ENCODE results near the gene OR5K1.

The OR5K1 gene

DNA sequence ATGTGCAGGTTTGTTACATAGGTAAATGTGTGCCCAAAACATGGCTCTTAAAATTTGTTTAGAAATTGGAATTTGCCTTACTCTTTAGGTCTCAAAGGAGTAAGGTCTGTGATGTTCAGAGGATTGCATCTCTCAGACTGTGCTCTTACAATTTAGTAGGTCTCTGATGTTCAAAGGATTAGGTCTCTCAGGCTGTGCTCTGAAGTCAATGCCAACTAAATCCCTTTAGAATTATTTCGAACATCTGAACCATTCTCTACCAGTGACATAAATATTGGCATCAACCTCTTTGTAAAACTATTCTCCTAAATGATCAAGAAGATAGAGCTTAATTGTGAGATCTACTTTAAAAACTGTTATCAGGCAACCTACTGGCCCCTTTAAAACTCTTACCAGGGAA is at the start of gene OR5K1:
OR5K1 (plus strand) TSS at position 301 of the 400 bp plus-strand sequence. CDS start 6,376 bp downstream, outside the sequence.
- H3K9me3 ChIP-seq (ENCODE audit: control insufficient read depth in 2 of 2, low read length in 2 of 2) = peaks cover 0 to 3% of the 10 kb centered on the region in 2 donors
- no peaks in the 10 kb centered on the region for H3K36me3 ChIP-seq (ENCODE audit: control insufficient read depth in 2 of 2, insufficient read depth in 2 of 2, low read length in 2 of 2)
- H3K9ac ChIP-seq (ENCODE audit: low read depth in 1 of 2, low read length in 2 of 2) = no peak within 1 kb of the TSS
- no peak within 1 kb of the TSS for H3K4me3 ChIP-seq (ENCODE audit: low read length in 2 of 2)
- H3K4me1 ChIP-seq (ENCODE audit: control insufficient read depth in 2 of 2, insufficient read depth in 2 of 2, low read length in 2 of 2) = no peaks in the 10 kb centered on the region
- H3K27ac ChIP-seq (ENCODE audit: low read depth in 2 of 2, low read length in 2 of 2) = no peak within 1 kb of the TSS
- H3K27me3 ChIP-seq (ENCODE audit: control insufficient read depth in 2 of 2, insufficient read depth in 2 of 2, low read length in 2 of 2) = no peaks in the 10 kb centered on the region

DNA sequence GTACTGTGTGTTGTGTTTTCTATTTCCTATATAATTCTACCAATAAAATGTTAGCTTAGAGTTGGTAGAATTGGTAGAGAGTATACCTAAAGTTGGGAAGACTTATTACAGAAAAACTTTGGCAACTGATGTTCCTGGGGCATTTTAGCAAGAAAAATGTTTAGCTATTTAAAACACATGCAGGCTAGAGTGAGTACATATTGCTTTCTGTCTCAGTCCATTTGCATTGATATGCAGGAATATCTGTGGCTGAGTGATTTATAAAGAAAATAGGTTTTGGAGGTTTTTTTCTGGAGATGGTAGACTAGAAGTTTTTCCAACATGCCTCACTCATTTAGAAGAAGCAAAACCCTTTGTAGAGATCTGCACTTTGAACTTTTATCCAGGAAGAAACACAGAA is 30.4 kb upstream of the OR5K1 start:
- H3K9me3 ChIP-seq (ENCODE audit: control insufficient read depth in 2 of 2, low read length in 2 of 2) = peaks cover 4 to 9% of the 10 kb centered on the region in 2 donors
- no peaks in the 10 kb centered on the region for H3K27me3 ChIP-seq (ENCODE audit: control insufficient read depth in 2 of 2, insufficient read depth in 2 of 2, low read length in 2 of 2)
- H3K9ac ChIP-seq (ENCODE audit: low read depth in 1 of 2, low read length in 2 of 2) = no peak overlapping the region
- no peaks in the 10 kb centered on the region for H3K36me3 ChIP-seq (ENCODE audit: control insufficient read depth in 2 of 2, insufficient read depth in 2 of 2, low read length in 2 of 2)
- H3K4me3 ChIP-seq (ENCODE audit: low read length in 2 of 2) = no peak overlapping the region
- H3K4me1 ChIP-seq (ENCODE audit: control insufficient read depth in 2 of 2, insufficient read depth in 2 of 2, low read length in 2 of 2) = no peaks in the 10 kb centered on the region
- H3K27ac ChIP-seq (ENCODE audit: low read depth in 2 of 2, low read length in 2 of 2) = no peak overlapping the region

- Histone ChIP-seq H3K4me3 (ENCODE audit: low read length in 2 of 2) (no peak overlapping the region), H3K9me3 (ENCODE audit: control insufficient read depth in 2 of 2, low read length in 2 of 2) (peaks cover 4 to 6% of the 10 kb centered on the region in 2 donors), H3K4me1 (ENCODE audit: control insufficient read depth in 2 of 2, insufficient read depth in 2 of 2, low read length in 2 of 2) (no peaks in the 10 kb centered on the region), H3K27me3 (ENCODE audit: control insufficient read depth in 2 of 2, insufficient read depth in 2 of 2, low read length in 2 of 2) (no peaks in the 10 kb centered on the region), H3K9ac (ENCODE audit: low read depth in 1 of 2, low read length in 2 of 2) (no peak overlapping the region), H3K36me3 (ENCODE audit: control insufficient read depth in 2 of 2, insufficient read depth in 2 of 2, low read length in 2 of 2) (no peaks in the 10 kb centered on the region), H3K27ac (ENCODE audit: low read depth in 2 of 2, low read length in 2 of 2) (no peak overlapping the region)
These were observed 29.2 kb upstream of the OR5K1 start for GRCh38 chr3:98433764-98434163.

DNA sequence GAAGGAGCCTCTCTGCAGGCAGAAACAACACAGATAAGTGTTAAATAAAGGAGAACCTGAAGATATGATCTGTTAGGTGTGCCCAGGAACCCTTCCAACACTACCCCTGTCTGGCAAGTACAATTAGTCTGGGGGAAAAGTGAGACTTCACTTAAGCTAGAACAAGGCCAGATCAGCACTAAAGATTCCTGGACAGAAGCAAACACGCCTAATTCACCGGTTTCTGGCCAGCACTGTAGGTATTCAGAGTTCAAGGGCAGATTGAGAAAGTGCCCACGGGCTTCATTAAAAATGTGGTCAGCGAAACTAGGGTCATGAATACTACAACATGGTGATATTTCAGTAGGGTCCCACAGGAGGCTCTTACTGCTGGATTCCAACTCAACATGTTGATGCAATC is 28.6 kb upstream of the OR5K1 start:
- Histone ChIP-seq H3K9ac (ENCODE audit: low read depth in 1 of 2, low read length in 2 of 2) (no peak overlapping the region), H3K27me3 (ENCODE audit: control insufficient read depth in 2 of 2, insufficient read depth in 2 of 2, low read length in 2 of 2) (no peaks in the 10 kb centered on the region), H3K36me3 (ENCODE audit: control insufficient read depth in 2 of 2, insufficient read depth in 2 of 2, low read length in 2 of 2) (no peaks in the 10 kb centered on the region), H3K27ac (ENCODE audit: low read depth in 2 of 2, low read length in 2 of 2) (no peak overlapping the region), H3K4me3 (ENCODE audit: low read length in 2 of 2) (no peak overlapping the region), H3K4me1 (ENCODE audit: control insufficient read depth in 2 of 2, insufficient read depth in 2 of 2, low read length in 2 of 2) (no peaks in the 10 kb centered on the region), H3K9me3 (ENCODE audit: control insufficient read depth in 2 of 2, low read length in 2 of 2) (peaks cover 2 to 4% of the 10 kb centered on the region in 2 donors)

DNA sequence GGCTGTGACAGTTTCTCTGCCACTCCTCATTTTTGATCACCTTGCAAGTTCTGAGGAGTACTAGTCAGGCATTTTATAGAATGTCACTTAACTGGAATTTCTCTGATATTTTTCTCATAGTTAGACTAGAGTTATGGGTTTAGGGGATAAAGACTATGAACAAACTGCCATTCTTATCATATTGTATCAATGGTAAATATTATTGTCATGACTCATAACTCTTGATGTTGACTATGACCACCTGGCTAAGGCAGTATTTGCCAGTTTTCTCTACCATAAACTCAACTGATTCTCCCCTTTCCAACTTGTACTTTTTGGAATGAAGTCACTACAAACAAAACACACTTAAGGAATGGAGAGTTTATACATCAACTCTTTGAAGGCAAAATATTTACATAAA is 22.7 kb upstream of the OR5K1 start:
- Histone ChIP-seq H3K9ac (ENCODE audit: low read depth in 1 of 2, low read length in 2 of 2) (no peak overlapping the region), H3K9me3 (ENCODE audit: control insufficient read depth in 2 of 2, low read length in 2 of 2) (no peaks in the 10 kb centered on the region), H3K36me3 (ENCODE audit: control insufficient read depth in 2 of 2, insufficient read depth in 2 of 2, low read length in 2 of 2) (no peaks in the 10 kb centered on the region), H3K27me3 (ENCODE audit: control insufficient read depth in 2 of 2, insufficient read depth in 2 of 2, low read length in 2 of 2) (no peaks in the 10 kb centered on the region), H3K4me3 (ENCODE audit: low read length in 2 of 2) (no peak overlapping the region), H3K27ac (ENCODE audit: low read depth in 2 of 2, low read length in 2 of 2) (no peak overlapping the region), H3K4me1 (ENCODE audit: control insufficient read depth in 2 of 2, insufficient read depth in 2 of 2, low read length in 2 of 2) (peaks cover 0 to 4% of the 10 kb centered on the region in 2 donors)

GRCh38 chr3:98445949-98446406 is 17.0 kb upstream of the OR5K1 start:
- Histone ChIP-seq H3K27ac (ENCODE audit: low read depth in 2 of 2, low read length in 2 of 2) (no peak overlapping the region), H3K27me3 (ENCODE audit: control insufficient read depth in 2 of 2, insufficient read depth in 2 of 2, low read length in 2 of 2) (no peaks in the 10 kb centered on the region), H3K4me1 (ENCODE audit: control insufficient read depth in 2 of 2, insufficient read depth in 2 of 2, low read length in 2 of 2) (no peaks in the 10 kb centered on the region), H3K9me3 (ENCODE audit: control insufficient read depth in 2 of 2, low read length in 2 of 2) (no peaks in the 10 kb centered on the region), H3K36me3 (ENCODE audit: control insufficient read depth in 2 of 2, insufficient read depth in 2 of 2, low read length in 2 of 2) (no peaks in the 10 kb centered on the region), H3K4me3 (ENCODE audit: low read length in 2 of 2) (no peak overlapping the region), H3K9ac (ENCODE audit: low read depth in 1 of 2, low read length in 2 of 2) (no peak overlapping the region)

DNA sequence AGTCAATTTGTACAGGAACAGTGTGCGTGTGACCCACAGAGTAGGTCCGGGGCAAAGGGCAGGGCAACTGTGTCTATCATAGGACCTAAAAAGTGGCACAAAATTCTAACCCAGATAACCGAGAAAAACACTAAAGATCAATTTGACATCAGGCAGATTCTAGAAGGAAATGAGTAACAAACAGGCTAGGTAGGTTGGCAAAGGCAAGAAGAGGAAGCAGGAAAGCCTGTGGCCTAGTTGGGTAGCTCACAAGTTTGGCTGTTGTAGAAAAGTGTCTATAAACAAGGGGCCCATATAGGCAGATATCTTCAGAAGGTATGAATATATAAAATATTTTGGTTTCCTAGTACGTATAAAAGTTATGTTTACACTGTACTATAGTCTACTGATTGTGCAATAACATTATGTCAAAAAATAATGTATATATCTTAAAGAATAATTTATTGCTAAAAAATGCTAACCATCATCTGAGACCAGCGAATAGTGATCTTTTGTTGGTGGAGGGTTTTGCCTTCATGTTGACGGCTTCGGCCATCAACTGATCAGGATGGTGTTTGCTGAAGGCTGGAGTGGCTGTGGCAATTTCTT is 13.3 kb upstream of the OR5K1 start:
- Histone ChIP-seq H3K4me3 (ENCODE audit: low read length in 2 of 2) (no peak overlapping the region), H3K4me1 (ENCODE audit: control insufficient read depth in 2 of 2, insufficient read depth in 2 of 2, low read length in 2 of 2) (no peaks in the 10 kb centered on the region), H3K9ac (ENCODE audit: low read depth in 1 of 2, low read length in 2 of 2) (no peak overlapping the region), H3K27ac (ENCODE audit: low read depth in 2 of 2, low read length in 2 of 2) (no peak overlapping the region), H3K9me3 (ENCODE audit: control insufficient read depth in 2 of 2, low read length in 2 of 2) (no peaks in the 10 kb centered on the region), H3K27me3 (ENCODE audit: control insufficient read depth in 2 of 2, insufficient read depth in 2 of 2, low read length in 2 of 2) (no peaks in the 10 kb centered on the region), H3K36me3 (ENCODE audit: control insufficient read depth in 2 of 2, insufficient read depth in 2 of 2, low read length in 2 of 2) (no peaks in the 10 kb centered on the region)

- Histone ChIP-seq H3K27ac (ENCODE audit: low read depth in 2 of 2, low read length in 2 of 2) (no peak overlapping the region), H3K4me3 (ENCODE audit: low read length in 2 of 2) (no peak overlapping the region), H3K36me3 (ENCODE audit: control insufficient read depth in 2 of 2, insufficient read depth in 2 of 2, low read length in 2 of 2) (no peaks in the 10 kb centered on the region), H3K4me1 (ENCODE audit: control insufficient read depth in 2 of 2, insufficient read depth in 2 of 2, low read length in 2 of 2) (no peaks in the 10 kb centered on the region), H3K9me3 (ENCODE audit: control insufficient read depth in 2 of 2, low read length in 2 of 2) (no peaks in the 10 kb centered on the region), H3K27me3 (ENCODE audit: control insufficient read depth in 2 of 2, insufficient read depth in 2 of 2, low read length in 2 of 2) (no peaks in the 10 kb centered on the region), H3K9ac (ENCODE audit: low read depth in 1 of 2, low read length in 2 of 2) (no peak overlapping the region)
These were observed 12.6 kb upstream of the OR5K1 start for GRCh38 chr3:98450372-98450771.

GRCh38 chr3:98453827-98454226 is 9.2 kb upstream of the OR5K1 start:
- H3K36me3 ChIP-seq (ENCODE audit: control insufficient read depth in 2 of 2, insufficient read depth in 2 of 2, low read length in 2 of 2) = no peaks in the 10 kb centered on the region
- no peak overlapping the region for H3K9ac ChIP-seq (ENCODE audit: low read depth in 1 of 2, low read length in 2 of 2)
- no peaks in the 10 kb centered on the region for H3K4me1 ChIP-seq (ENCODE audit: control insufficient read depth in 2 of 2, insufficient read depth in 2 of 2, low read length in 2 of 2)
- H3K27ac ChIP-seq (ENCODE audit: low read depth in 2 of 2, low read length in 2 of 2) = no peak overlapping the region
- no peak overlapping the region for H3K4me3 ChIP-seq (ENCODE audit: low read length in 2 of 2)
- no peaks in the 10 kb centered on the region for H3K27me3 ChIP-seq (ENCODE audit: control insufficient read depth in 2 of 2, insufficient read depth in 2 of 2, low read length in 2 of 2)
- H3K9me3 ChIP-seq (ENCODE audit: control insufficient read depth in 2 of 2, low read length in 2 of 2) = peaks cover 0 to 3% of the 10 kb centered on the region in 2 donors

- Histone ChIP-seq H3K4me3 (ENCODE audit: low read length in 2 of 2) (no peak overlapping the region), H3K27me3 (ENCODE audit: control insufficient read depth in 2 of 2, insufficient read depth in 2 of 2, low read length in 2 of 2) (no peaks in the 10 kb centered on the region), H3K4me1 (ENCODE audit: control insufficient read depth in 2 of 2, insufficient read depth in 2 of 2, low read length in 2 of 2) (no peaks in the 10 kb centered on the region), H3K27ac (ENCODE audit: low read depth in 2 of 2, low read length in 2 of 2) (no peak overlapping the region), H3K36me3 (ENCODE audit: control insufficient read depth in 2 of 2, insufficient read depth in 2 of 2, low read length in 2 of 2) (no peaks in the 10 kb centered on the region), H3K9ac (ENCODE audit: low read depth in 1 of 2, low read length in 2 of 2) (no peak overlapping the region), H3K9me3 (ENCODE audit: control insufficient read depth in 2 of 2, low read length in 2 of 2) (peaks cover 0 to 3% of the 10 kb centered on the region in 2 donors)
These were observed 8.1 kb upstream of the OR5K1 start for GRCh38 chr3:98454929-98455328.
